Measurements from ENCODE around the gene AIM2.
A peak's percentile ranks its signal among the peaks of the same experiment; 100 is the strongest.
"Not testable (repeated sequence)": the region's sequence is repeated elsewhere in the genome, so short reads cannot be mapped to it uniquely, and the experiment has no call there.

The AIM2 gene

DNA sequence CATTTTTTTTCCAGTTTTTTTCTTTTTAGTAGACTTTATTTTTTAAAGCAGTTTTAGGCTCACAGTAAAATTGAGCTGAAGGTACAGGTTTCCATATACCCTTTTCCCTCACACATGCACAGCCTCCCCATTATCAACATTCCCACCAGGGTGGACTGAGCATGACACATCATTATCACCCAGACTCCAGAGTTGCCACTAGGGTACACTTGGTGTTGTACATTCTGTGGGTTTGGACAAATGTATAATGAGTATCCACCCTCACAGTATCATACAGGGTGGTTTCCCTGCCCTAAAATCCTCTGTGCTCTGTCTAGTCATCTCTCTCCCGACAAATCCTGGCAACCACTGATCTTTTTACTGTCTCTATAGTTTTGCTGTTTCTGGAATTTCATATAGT, 3.0 kb upstream of the AIM2 start:
- DNase-seq (ENCODE audit: low read depth) = no peak

DNA sequence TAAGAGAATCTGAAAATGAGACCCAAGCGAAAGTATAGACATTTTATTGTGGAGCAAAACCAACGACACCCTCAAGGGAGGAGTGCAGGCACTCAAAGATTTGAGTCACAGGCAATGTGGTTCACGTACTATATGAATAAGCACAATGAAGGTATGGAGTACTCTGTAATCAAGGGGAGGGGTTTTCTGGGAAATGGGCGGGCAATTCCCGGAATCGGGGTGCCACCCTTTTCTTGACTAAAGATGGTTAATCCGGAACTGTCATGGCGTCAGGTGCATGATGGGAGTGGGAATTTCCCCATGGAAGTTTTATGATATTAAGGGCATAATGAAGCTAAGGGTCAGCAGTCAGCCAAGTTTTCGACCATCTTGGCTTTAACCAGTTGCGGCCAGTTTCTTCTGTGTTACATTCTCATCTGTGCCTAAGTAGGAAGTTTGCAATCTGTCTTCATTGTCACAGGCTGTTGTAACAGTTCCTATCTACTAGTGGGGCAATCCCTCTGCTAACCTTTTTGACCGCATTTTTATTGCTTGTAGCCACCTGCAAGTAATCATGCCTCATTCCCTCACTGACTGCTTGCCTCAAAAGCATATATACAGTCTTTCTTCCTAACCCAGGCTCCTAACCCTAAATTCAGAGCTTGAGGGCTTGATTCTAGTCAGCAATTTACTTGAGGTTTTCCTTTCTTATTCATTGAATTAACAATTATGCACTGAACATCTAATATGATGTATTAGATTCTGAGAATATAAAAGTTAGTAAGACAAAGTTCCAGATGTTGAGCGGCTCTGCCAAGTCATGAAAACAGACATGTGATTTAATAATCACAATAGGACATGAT, 775 bp upstream of the AIM2 start:
- DNase-seq (ENCODE audit: low read depth) = peak; percentile 18

DNA sequence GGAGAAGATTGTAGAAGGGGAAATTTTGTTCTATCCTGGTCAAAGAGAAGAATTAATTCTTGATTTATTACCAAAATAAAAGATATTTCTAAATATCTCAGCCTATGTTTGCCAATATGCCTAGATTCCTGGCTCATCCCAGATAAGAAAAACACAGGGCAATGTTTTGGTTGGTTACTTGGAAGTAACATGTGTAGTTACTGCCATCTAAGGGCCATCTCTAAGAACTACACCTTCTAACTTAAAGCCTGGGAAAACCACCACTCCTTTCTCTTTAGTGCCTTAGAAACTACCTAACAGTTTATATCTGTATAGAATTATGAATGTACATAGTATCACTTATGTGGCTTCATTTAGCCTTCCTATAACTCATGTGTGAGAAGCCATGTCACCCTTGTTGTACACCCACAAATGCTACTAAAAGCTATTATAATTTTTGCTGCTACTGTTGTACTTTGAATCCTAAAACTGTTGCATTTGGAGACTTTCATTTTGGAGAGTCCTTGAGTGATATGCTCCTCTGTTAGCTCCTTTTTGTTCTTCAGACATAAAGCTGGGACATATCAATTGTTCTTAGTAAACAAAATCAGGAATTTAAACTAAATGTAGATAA, 4.5 kb downstream of the AIM2 start:
- peak; percentile 54 for DNase-seq (ENCODE audit: low read depth)

DNA sequence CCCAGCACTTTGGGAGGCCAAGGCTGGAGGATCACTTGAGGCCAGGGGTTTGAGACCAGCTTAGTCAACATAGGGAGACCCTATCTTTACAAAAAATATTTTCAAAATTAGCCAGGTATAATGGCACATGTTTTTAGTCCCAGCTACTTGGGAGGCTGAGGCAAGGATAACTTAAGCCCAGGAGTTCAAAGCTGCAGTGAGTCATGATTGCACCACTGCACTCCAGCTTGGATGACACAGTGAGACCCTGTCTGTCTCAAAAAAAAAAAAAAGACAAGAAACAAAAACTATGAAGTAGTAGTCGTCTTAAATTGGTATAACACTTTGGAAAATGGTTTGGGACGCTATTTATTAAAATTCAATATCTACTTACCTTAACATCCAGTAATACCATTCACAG, 7.7 kb downstream of the AIM2 start:
- DNase-seq (ENCODE audit: low read depth) = peak; percentile 30

DNA sequence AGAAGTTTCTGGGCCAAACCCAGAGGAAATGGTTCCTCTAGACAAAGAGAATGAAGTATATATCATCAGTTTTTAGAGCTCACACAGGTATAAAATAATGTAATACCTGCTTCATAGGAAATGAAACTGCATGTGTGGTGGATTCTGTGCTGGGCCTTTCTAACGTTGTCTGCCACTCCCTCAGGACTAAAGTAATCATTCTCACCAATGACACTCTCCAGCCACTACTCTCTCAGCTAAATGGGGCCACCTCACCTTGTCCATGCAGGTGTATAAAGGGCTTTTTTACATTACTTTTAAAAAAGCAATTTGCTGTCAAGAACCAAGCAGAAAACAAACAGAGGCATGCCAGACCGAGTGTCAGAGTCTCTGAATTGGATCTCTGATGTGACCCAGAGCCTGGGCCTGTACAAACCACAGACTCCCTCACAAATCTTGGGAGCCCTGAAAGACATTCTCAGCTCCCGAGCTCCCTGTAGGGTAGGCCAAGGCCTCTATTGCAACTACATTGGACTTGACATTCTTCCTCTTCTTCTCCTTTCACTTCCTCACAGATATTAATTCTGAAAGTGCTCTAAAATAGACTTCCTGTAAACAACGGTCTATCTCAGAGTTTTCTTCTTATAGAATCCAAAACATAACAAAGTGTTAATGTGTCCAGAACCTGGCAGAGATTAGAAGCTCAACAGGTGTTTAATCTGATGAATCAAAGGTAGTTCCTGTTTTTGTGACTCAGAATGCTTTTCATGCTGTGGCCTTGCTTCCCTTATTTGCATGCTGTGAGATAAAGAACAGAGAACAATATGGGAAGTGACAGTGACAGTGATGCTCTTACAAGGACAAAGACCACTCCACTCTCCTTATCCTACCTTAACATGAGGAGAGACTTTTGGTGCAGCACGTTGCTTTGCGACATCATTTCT, 8.6 kb downstream of the AIM2 start:
- DNase-seq (ENCODE audit: low read depth) = no peak

DNA sequence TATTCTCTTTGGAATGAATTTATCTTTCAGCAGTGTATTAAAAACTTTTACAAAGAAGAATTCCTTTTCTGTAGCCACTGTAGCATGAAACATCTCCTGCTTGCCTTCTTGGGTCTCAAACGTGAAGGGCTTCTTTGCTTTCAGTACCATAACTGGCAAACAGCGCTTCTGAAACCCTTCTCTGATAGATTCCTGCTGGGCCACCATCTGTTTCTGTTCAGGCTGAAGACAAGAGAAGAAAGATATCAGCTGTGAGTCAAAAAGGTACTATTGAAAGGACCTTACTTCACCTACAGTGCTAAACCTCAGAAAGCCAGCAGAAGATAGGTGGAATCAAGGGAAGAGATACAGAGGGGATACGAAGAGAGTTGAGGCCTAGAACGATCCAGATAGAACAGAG, 10.5 kb downstream of the AIM2 start:
- no peak for DNase-seq (ENCODE audit: low read depth)

DNA sequence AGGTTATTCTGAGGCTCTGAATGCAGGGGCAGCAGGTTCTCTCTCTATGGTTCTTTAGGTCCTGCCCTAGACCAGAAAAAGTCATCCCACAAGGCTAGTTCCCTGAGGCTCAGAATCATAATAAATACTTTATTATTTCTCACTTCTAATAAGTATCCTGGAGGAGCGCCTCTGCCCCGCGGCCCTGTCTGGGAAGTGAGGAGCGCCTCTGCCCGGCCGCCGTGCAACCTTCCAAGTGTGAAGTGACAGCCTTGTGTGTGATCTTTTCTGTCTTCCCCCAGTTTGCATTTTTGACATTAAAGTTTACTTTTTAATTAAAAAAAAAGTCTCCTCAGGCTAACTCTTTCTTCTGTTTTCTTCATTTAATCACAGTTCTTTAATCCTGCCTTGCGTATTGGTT, 11.5 kb downstream of the AIM2 start:
- DNase-seq (ENCODE audit: low read depth) = no peak

DNA sequence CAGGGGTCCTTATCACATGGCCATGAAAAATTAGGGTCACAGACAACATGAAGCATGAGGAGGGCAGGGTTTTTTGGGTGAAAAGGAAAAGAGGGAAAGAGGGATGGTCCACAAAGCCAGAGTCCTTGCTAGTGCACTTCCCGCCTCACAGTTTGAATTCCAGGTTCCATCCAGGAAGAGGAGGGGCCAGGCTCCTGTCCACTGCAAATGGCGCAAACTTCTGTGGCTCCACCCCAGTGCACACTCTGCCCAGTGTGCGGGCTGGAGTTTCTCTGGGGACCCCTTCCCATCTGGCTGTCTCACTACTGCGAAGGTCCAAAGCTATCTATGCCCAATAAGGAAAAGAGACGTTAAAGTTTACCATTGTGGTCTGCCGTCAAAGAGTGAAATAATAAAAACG, 17.8 kb downstream of the AIM2 start:
- no peak for DNase-seq (ENCODE audit: low read depth)

DNA sequence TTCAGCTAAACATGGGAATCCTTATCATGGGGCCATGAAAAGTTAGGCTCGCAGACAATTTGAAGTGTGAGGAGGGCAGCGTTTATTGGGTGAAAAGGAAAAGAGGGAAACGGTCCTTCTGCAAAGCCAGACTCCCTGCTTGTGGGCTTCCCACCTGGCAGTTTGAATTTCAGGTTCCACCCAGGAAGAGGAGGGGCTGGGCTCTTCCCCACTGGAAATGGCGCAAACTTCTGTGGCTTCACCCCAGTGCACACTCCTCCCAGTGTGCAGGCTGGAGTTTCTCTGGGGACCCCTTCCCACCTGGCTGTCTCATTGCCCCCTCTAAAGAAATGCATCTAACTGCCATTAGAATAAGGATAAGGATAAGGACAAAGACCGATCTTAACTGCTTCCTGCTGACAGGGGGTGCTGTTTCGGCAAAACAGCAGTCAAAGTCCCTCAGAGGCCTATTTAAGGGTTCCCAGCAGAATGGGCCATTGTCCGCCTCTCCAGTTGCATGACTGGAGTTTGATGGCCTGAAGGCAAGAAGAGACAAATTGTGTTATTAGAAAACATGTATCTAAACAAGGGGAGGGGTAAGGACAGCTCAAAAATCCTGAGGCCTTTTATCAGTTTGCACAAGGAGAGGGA, 20.4 kb downstream of the AIM2 start:
- DNase-seq (ENCODE audit: low read depth) = no peak

DNA sequence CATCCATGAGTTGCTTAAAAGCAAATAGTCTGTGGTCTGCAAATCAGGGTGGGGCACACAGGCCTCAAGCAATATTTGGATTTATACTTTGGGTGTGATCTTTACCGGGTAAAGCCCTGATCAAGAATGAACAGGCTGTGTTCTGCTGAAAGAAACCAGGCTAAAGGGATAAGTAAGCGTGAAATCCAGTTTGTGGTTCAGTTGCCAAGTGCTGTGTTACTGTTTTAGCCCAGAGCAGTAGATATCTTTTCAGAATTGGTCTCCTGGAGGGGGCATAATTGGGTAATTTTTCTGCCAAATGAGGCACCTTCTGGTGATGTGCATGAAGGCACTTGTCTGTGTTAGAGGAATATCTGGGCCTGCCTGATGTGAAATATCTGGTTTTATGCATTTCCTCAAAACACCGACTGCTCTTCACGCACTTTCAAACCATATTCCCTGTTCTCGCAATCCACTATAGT, 21.4 kb downstream of the AIM2 start:
- DNase-seq (ENCODE audit: low read depth) = no peak

DNA sequence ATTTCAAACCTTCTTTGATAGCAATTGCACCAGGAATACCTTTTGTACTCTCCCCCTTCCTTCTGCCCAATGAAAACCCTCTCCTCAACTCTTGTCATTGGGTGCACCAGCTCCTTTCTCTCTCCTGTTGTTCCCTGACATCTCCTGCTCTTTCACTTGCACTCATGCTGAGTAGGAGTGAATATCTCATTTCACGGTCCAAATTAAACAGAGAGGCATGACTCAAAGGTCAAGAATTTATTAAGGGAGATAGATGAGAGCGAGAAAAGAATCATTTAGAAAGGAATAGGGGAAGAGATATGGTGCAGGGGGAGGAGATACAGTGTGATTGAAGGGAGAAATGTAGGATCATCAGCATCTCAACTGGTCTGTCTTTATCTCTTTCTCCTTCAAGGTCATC, 22.1 kb downstream of the AIM2 start:
- no peak for DNase-seq (ENCODE audit: low read depth)

DNA sequence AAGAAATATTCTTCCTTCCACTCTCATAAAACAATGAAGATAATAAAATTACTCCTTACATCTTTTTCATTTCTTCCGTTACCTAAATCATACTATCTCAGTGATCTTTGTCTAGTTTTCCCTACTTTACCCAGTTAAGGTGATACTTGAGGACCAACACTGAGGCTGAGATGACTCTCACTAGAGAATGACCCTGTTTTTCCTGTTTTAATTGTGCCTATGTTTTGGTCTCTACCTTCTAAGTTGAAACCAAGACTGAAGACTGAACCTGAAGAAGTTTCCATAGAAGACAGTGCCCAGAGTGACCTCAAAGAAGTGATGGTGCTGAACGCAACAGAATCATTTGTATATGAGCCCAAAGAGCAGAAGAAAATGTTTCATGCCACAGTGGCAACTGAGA, 25.1 kb downstream of the AIM2 start:
- no peak for DNase-seq (ENCODE audit: low read depth)

DNA sequence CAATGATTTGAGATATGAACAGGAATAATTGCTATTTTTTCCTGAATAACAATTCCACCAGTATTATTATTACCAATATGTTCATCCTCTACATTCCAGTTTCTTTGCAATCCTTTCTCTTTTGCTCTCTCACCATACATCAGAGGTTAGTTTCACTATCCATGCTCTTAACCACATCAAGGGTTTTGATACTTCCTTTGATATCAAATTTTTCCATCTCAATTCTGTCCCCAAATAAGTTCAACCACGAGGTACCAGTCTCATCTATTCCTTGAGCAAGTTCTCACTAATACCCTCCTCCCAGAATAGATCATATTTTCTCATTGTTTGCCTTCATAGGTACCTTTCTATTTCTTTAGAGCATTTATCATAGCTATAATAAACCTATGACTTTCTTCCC, 30.1 kb downstream of the AIM2 start:
- DNase-seq (ENCODE audit: low read depth) = not testable (repeated sequence)

DNA sequence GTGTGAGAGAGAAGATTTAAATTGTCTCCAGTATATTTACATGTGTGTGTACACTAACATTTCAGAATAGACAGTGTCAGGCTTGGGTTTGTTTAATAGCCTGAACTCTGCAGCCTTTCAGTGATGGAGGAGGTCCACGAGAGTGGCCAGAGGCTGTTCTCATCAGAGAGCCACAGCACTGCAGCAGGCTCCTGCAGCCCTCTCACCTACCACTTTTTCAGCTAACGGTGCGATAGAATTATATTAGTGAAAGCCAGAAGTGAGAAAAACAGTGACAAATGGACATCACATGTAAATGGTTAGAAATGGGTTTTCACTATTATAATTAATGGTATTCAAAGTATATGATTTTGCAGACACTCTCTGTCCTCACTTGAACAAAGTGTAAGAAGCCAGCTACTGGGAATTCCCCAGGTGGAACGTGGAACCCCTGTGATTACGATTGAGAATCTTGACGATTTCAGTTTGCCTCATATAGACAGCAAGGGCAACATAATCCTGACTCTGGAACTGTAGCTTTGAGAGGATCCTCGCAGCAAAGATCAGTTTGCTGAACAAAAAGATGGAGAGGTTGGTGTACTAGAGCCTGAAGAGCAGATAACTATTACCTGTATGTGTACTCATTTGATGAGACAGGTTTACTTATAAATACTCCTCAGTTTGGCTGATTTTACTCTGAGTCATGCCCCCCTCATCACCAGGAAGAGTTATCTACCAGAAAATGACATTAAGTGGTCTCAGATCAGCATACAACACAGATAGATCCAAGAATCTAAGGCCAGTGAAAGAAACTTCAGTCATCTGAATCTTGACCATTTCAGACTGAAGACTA, 35.5 kb downstream of the AIM2 start:
- no peak for DNase-seq (ENCODE audit: low read depth)

DNA sequence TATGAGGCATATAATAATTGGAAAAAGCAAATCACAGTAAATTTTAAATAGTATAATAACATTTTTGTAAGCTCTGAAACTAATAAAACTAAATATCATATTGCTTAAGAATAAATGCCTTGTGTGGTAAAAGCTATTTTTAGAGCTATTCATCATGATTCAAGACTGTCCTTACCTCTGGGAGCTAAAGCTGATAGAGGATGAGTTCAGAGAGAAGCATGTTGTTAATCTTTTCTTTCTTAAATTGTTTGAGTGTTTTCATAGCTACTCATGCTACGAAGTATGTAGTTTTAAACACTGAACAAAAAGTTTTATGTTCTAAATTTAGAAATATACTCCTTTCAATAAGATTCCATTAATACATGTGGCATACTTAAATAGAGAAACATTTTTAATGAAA, 36.4 kb downstream of the AIM2 start:
- no peak for DNase-seq (ENCODE audit: low read depth)

DNA sequence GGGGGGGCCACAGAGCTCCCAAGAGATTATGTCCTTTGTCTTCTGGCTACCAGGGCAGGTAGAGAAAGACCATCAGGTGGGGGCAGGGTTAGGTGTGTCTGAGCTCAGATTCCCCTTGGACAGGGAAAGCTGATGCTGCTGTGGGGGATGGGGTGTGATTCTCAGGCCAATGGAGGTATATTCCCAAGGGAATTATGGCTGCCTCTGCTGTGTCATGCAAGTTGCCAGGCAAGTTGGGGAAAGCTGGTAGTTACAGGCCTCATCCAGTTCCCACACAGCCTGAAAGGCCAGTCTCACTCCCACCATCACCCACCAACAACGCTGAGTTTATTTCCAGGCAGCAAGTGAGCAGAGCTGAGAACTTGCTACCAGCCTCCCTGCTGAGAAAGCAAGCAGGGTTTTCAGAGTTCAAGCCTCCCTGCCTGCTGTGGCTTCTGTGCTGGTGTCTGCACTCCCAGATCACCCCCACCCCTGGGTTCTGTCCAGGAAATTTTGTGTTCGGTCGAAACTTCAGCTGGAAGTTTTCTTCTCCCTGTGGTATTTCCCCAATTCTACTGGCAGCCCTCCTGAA, 45.6 kb downstream of the AIM2 start:
- DNase-seq (ENCODE audit: low read depth) = no peak

DNA sequence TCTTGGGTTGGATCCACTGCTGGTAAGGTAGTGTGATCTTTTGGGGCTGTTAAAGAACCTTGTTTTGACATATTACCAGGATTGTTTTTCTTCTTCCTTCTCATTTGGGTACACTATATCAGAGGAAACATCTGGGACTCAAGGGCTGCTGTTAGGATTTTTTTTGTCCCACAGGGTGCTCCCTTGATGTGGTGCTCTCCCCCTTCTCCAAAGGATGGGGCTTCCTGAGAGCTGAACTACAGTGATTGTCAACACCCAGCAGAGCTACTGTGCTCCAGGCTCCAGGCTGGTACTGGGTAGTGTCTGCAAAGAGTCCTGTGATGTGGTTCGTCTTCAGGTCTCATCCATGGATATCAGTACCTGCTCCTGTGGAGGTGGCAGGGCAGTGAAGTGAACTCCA, 46.3 kb downstream of the AIM2 start:
- no peak for DNase-seq (ENCODE audit: low read depth)

DNA sequence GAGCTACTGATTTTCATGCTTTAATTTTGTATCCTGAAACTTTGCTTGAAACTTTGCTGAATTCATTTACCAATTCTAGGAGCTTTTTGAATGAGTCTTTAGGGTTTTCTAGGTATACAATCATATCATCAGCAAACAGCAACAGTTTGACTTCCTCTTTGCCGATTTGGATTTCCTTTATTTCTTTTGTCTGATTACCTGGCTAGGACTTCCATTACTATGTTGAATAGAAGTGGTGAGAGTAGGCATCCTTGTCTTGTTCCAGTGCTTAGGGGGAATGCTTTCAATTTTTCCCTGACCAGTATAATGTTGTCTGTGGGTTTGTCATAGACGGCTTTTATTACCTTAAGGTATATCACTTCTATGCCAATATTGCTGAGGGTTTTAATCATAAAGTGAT, 49.7 kb downstream of the AIM2 start:
- DNase-seq (ENCODE audit: low read depth) = not testable (repeated sequence)

DNA sequence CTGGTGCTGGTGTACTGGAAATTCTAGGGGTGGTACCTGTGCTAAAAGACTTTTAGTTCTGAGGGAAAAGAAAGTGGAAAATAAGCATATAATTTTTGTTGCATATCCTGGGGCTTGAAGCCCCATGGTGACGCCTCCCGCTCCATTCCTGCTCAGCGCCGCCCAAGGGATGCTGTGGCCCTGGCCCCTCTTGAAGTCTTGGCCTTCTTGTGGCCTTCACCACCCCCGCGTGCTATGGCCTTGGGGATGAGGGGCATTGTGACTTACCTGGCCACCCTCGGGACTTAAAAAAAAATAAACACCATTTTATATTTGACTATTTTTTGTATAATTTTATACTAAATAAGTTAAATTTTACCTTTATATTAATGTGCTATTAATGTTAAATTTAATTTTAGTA, 51.5 kb downstream of the AIM2 start:
- no peak for DNase-seq (ENCODE audit: low read depth)

DNA sequence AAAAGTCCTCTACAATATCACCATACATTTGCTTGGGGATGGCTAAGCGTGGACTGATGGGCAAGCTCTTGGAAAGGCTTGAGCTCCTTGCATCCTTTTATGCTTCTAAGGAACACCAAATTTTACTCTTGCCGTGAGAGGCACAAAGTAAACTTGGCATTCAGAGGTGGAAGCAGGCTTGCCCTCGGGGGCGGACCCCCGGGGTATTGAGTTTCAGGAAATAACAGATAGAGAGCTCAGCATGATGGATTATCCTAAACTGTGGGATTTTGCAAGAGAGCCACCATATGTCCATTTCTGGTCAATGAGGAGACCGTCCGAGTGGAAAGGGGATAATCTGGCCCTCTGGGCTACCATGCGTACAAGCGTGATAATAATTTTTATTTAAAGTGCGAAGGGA, 52.8 kb downstream of the AIM2 start:
- DNase-seq (ENCODE audit: low read depth) = no peak

DNA sequence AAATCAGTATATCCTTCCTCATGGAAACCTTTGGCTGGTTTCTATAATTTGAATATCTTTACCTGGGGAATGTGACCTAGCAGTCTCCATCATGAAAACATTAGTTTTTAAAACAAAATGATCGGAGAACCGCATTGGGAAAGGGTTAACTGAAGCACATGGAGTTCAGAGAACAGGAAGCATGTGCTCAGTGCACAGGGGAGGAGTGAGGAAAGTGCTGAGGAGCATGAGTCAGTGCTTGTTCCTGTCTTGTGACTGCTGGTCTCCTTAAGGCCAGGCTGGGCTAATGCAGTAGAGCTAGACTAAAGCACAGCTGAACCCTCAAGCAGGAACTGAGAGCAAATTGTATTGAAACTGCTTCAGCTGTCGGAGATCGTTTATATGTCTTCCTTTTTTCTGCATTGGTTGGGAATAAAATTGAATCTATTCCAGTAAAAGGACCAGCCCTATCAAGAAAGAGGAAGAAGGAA, 61.1 kb downstream of the AIM2 start:
- DNase-seq (ENCODE audit: low read depth) = peak; percentile 83

All from stromal cell of bone marrow (primary cell).